GM18520 (cell line): ENCODE measurements around the gene COL18A1.

ENCODE experiments used
- ATAC-seq: cut with Tn5 transposase; IDR thresholded peaks from one replicate; pipeline ENCODE4 v1.9.1; 2021; ENCODE audit not compliant: unreplicated experiment

COL18A1 gene

DNA sequence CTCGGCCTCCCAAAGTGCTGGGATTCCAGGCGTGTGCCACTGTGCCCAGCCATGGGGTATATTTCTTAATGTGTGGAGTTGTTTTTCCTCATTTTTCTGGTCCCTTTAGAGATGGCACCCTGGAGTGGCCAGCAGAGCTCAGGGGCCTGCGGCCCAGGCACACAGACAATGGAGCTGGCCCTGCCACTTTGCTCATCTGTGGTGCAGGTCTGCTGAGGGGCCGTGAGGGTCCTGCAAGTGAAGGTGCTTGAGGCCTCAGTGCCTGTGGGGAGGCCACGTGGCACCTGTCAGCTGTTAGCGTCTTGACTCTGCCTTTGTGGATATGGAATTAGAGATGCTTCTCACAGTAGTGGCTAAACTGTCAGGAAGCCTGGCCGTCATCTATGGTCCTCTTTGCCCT is 7.5 kb downstream of the COL18A1 start:
- ATAC-seq = no peak

- no peak for ATAC-seq
Observed at GRCh38 chr21:45412909-45413611, 8.1 kb downstream of the COL18A1 start.

DNA sequence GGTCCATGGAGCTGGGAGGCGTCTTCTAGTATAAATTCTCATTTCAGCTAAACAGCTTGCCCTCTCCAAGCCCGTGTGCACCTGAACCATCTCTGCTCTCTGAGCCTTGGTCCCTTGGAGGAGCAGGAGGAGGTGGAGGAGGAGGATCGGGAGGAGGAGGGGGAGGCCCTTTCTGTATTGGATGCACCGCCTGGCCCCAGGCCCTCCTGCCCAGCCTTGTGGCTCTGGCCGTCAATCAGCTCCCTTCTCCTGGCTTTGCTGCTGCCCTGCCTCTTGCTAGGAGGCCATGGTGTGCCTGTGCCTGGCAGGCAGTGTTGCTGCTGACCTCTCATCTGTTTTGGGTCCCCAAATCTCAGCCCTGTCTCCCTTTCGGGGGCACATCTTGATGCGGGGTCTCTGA is 9.0 kb downstream of the COL18A1 start:
- no peak for ATAC-seq

DNA sequence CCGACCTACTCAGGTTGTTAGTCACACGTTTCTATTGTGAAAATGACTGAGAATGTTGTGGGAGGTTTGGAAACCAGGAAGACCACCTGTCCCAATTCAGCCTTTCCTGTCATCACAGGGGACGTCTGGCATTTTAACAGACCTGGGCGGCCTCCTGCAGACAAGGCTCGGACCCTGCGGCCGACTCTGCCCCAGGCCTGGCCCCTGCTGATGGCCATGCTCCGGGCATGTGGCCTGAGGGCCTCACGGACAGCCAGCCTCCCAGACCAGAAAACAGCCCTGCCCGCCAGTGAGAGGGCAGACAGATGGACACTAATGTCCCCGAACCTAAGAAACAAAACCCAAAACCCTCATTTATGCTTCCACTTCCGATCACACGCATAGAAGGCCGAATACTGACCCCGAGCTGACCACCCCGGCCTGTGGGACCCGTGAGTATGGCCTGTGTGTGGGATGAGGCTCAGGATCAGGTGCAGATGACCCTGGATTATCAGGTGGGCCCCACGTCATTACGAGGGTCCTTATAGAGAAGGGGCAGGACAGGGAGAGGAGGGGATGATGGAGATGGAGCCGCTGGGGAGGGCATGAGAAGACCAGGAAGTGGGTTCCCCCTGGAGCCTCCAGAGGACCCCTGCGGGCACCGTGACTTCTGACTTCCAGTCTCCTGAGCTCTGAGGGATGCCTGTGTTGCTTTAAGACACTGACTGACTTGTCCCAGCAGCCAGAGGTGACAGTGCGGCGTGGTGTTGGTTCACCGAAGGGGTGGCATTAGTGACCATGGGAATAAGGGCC is 9.6 kb downstream of the COL18A1 start:
- no peak for ATAC-seq

GRCh38 chr21:45415188-45415942 is 10.4 kb downstream of the COL18A1 start:
- no peak for ATAC-seq

- ATAC-seq = no peak
Observed at GRCh38 chr21:45415943-45416611, 11.1 kb downstream of the COL18A1 start.

DNA sequence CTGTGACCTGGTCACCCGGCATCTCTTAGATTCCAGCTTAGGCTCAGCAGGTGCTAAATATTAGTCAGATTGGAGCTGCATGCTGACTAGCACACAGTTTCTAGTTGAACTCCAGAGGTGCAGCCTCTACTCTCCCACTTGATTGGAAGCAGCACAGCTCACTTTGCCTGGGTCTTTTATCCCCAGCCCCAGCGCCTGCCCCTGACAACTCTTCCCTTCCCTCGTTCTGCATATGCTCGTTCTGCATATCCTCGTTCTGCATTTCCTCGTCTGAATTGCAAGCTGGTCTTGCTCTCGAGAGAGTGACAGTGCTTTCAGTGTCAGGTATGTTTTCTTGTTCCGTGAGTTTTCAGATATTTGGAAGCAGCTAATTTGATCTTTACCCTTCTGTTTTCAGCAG is 11.7 kb downstream of the COL18A1 start:
- no peak for ATAC-seq

- ATAC-seq = no peak
Observed at GRCh38 chr21:45417256-45417950, 12.4 kb downstream of the COL18A1 start.

DNA sequence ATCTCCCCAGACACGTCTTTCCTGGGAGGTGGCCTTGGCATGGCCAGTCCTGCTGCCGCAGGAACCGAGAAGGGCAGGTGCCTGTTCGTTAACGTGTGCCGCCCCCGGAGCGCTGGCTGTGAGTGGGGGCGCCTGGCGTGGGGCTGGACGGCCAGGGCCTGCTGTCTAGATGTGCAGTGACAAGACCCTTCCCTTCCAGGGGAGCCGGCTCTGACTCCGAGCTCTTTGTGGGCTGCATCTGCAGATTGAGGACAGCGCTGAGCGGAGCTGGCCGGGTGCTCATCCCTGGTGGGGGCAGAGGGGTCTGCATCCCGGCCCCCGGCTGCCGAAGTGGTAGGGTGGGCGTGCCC is 13.0 kb downstream of the COL18A1 start:
- ATAC-seq = no peak

GRCh38 chr21:45418301-45419071 is 13.5 kb downstream of the COL18A1 start:
- ATAC-seq = no peak

DNA sequence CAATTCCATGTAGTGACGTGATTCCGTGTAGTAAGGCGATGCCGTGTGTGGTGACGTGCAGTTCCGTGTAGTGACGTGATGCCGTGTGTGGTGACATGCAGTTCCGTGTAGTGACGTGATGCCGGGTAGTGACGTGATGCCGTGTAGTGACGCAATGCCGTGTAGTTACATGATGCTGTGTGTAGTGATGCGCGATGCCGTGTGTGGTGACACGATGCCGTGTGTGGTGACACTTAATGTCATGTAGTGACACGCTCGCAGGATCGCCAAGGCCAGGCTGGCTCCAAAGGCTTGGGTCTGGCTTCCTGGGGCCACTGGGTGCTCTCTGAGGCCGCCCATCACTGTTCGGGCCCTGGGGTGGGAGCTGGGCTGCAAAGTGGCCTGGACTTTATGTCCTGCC is 14.2 kb downstream of the COL18A1 start:
- ATAC-seq = no peak

- no peak for ATAC-seq
Observed at GRCh38 chr21:45420061-45421041, 15.4 kb downstream of the COL18A1 start.

DNA sequence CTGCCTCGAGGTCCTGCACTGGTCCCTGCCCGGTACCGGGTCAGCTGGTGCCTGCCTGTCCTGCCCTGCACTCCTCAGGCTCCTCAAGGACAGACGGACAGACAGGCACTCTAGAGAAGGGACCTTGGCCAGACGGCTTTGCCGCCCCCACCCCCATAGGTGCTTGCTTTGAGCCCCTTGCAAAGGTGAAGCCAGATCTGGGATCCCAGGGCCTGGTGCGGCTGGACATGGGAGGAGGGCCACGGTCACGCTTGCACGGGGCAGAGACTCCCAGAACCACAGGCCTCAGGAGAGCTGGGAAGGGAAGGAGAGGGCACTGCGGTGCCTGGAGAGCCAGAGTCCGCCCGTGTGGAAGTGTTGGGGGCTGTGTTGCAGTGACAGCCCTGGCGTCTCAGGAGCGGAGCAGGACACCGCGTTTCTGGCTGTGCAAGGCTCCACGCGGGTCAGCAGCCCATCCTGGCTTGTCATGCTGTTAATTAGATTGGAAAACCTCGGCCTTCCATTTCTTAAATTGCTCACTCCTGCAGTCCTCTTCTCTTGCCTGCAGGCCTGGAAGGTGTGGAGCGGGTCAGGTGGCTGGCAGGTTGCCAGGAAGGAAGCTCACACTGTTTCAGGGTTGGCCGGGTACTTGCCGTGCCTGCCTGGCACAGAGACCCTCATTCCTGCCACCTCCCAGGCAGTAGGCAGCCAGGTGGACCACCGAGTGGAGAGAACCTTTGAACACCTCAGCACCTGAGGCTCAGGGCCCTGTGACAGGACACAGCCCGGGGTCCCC is 16.3 kb downstream of the COL18A1 start:
- ATAC-seq = no peak

DNA sequence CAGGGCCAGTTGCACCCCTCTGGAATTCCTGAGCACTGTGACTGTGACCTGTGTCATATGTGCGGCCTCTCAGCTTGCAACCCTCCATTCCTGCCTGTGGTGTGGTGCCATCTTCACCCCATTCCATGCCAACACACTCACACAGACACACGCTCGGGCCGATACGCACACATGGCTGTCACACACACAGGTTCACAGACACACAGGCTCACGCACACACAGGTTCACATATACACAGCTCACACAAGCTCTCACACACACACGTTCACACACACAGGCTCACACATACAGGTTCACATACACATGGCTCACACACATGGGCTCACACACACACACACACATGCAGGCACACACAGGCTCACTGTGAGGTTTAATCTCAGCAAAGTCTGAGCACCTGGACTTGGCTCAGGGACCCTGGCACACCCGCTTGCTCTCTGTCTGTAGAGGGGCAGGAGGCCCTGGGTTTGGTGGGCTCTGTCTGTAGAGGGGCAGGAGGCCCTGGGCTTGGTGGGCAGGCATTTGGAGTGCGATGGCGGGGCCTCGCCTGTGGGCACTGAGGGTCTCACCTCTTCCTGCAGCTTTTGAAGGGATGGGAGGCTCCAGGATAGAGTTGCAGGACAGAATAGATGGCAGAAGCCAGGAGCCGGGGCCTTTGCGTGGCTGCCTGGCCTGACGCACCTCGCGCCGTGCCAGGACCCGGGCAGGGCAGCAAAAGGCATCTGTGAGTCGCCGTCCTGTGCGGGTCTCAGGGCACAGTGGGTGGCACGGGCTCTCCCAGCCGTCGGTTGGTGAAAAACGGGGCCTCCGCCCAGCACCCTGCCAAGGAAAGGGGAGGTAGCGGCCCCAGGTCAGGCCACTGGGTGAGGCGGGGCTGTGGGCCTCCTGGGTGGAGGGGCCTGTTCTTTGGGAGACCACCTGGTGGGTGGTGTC is 17.1 kb downstream of the COL18A1 start:
- no peak for ATAC-seq

DNA sequence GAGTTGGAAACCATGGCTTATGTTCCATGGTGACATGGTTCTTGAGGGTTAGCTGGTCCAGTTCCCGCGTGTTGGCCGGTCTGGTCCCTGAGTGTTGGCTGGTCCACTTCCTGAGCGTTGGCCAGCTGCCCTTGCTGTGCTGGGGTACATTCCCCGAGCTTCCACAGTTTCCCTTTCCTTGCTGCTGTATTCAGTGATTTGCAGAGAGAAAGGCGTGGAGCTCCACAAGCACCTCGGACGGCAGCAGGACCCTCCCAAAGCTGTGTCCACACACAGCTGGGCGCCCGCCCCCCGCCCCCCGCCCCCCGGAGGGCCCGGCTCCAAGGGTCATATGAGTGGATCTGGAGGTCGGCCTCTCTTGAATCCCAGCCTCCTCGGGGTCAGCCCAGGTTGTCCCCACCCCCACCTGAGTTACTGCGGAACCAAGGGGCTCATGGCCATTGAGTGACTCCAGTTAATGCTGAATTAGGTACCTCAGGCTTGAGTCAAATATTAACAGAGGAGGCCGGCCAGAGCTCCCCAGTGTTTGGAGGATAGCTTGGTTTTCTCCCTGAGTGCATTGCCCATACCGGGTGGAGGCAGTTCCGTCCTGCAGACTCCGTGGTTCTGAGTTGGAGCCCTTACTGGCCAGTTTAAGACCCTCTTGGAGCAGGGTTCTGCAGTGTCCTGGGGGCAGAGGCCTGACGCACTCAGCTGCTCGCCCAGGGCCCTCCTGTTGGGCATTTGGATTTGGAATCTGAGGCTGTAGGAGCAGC is 18.4 kb downstream of the COL18A1 start:
- no peak for ATAC-seq
